ENCODE data around the gene AXDND1. TPM values are rescaled to one million over a fixed set of nuclear protein-coding genes. Genes with fewer than 3 reads are reported as not detected.

The AXDND1 gene
- total and polyA plus RNA-seq, 12 donors = 1.2 to 24.6 (median 3.8) TPM; not detected in 1

DNA sequence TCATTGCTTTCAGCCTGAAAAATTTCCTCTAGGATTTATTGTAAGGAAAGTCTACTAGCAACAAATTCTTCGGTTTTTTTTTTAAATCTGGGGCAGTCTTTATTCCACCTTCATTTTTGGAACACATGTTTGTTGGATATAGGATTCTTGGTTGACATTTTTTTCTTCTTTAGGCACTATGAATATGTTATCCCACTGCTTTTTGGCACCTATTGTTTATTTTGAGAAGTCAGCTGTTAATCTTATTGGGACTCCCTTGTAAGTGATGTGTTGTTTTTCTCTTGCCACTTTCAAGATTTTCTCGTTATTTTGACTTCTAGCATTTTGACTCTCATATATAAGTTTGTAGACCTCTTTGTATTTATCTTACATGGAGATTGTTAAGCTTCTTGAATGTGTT, 110.7 kb downstream of the AXDND1 start:
- TF ChIP-seq POLR2A (IDR thresholded peaks at IDR 0.05) = no peak
- TF ChIP-seq, protein P1, sequence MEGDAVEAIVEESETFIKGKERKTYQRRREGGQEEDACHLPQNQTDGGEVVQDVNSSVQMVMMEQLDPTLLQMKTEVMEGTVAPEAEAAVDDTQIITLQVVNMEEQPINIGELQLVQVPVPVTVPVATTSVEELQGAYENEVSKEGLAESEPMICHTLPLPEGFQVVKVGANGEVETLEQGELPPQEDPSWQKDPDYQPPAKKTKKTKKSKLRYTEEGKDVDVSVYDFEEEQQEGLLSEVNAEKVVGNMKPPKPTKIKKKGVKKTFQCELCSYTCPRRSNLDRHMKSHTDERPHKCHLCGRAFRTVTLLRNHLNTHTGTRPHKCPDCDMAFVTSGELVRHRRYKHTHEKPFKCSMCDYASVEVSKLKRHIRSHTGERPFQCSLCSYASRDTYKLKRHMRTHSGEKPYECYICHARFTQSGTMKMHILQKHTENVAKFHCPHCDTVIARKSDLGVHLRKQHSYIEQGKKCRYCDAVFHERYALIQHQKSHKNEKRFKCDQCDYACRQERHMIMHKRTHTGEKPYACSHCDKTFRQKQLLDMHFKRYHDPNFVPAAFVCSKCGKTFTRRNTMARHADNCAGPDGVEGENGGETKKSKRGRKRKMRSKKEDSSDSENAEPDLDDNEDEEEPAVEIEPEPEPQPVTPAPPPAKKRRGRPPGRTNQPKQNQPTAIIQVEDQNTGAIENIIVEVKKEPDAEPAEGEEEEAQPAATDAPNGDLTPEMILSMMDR (IDR thresholded peaks at IDR 0.05) = no peak
- Histone ChIP-seq H3K27me3 (no peaks in the 10 kb centered on the region), H3K36me3 (replicated peaks in 1 of 2) (no peaks in the 10 kb centered on the region), H3K27ac (no peak overlapping the region), H3K4me3 (no peak overlapping the region), H3K4me1 (replicated peaks in 1 of 2) (no peaks in the 10 kb centered on the region), H3K9me3 (replicated peaks in 1 of 3) (peaks cover 0 to 8% (median 0%) of the 10 kb centered on the region in 3 donors)
- WGBS, 4 donors = 28 to 69% (median 46%) methylated on average over 2 of the region's 2 CpGs
- intact Hi-C loops (cut with DNase I) = no loop called here
- DNase-seq = no peak

DNA sequence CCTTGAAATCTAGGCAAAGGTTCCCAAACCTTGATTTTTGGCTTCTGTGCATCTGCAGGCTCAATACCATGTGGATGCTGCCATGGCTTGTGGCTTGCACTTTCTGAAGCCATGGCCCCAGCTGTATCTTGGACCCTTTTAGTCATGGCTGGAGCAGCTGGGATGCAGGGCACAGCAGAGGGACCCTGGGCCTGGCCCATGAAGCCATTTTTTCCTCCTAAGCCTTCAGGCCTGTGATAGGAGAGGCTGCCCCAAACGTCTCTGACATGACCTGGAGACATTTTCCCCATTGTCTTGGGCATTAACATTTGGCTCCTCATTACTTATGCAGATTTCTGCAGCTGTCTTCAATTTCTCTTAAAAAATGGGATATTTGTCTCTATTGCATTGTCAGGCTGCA, 112.6 kb downstream of the AXDND1 start:
- DNase-seq = no peak
- Histone ChIP-seq H3K9me3 (replicated peaks in 1 of 3) (peaks cover 0 to 8% (median 0%) of the 10 kb centered on the region in 3 donors), H3K27ac (no peak overlapping the region), H3K4me1 (replicated peaks in 1 of 2) (no peaks in the 10 kb centered on the region), H3K27me3 (no peaks in the 10 kb centered on the region), H3K4me3 (no peak overlapping the region), H3K36me3 (replicated peaks in 1 of 2) (no peaks in the 10 kb centered on the region)
- intact Hi-C loops (cut with DNase I) = no loop called here
- 9 to 30% (median 18%) methylated on average over 1 of the region's 1 CpG for WGBS, 4 donors
- TF ChIP-seq POLR2A (IDR thresholded peaks at IDR 0.05) = no peak
- TF ChIP-seq, protein P1 (IDR thresholded peaks at IDR 0.05) = no peak

DNA sequence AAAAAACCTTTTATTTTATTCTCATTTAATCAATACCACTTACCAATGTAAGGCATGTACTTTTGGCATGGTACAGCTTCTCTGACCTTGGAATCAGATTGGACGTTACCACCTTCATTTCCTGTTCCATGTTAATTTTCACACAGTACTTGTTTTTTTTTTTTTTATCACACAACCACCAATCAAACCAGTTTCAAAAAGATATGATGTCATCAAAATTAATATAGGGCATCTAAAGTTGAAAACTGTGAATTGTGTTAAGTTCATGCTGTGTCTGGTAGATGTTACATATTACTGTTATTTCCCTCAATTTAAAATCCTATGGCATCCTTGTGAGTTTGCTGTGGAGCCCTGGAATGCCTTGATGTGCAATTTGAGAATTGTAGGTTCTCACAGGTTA, 124.8 kb downstream of the AXDND1 start:
- TF ChIP-seq, protein P1 (IDR thresholded peaks at IDR 0.05) = no peak
- no peak for TF ChIP-seq POLR2A (IDR thresholded peaks at IDR 0.05)
- H3K4me3 ChIP-seq = no peak overlapping the region
- H3K27me3 ChIP-seq = no peaks in the 10 kb centered on the region
- 43 to 58% (median 52%) methylated on average over 1 of the region's 1 CpG for WGBS, 4 donors
- H3K9me3 ChIP-seq (replicated peaks in 1 of 3) = no peaks in the 10 kb centered on the region
- intact Hi-C loops (cut with DNase I) = no loop called here
- DNase-seq = no peak
- H3K27ac ChIP-seq = no peak overlapping the region
- H3K36me3 ChIP-seq (replicated peaks in 1 of 2) = no peaks in the 10 kb centered on the region
- no peaks in the 10 kb centered on the region for H3K4me1 ChIP-seq (replicated peaks in 1 of 2)

DNA sequence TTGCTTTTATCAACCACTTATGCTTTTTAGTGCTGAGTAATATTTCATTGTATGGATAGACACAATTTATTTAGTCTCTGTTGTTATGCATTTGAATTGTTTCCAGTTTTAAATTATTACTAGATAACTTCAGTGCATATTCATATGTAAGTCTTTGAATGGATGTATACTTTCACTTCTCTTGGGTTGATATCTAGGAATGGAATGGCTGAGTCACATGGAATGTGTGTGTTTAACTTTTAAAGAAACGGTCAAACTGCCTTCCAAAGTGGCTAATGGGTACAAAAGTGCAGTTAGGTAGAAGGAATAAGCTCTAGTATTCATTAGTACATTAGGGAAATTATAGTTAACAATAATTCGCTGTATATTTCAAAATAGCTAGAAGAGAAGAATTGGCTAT, 127.6 kb downstream of the AXDND1 start:
- intact Hi-C loops (cut with DNase I) = no loop called here
- DNase-seq = no peak
- H3K4me3 ChIP-seq = no peak overlapping the region
- H3K4me1 ChIP-seq (replicated peaks in 1 of 2) = peaks cover 0 to under 1% of the 10 kb centered on the region in 2 donors
- H3K27me3 ChIP-seq = no peaks in the 10 kb centered on the region
- 76 to 81% (median 79%) methylated on average over 2 of the region's 2 CpGs for WGBS, 4 donors
- TF ChIP-seq, protein P1 (IDR thresholded peaks at IDR 0.05) = no peak
- no peak for TF ChIP-seq POLR2A (IDR thresholded peaks at IDR 0.05)
- H3K9me3 ChIP-seq (replicated peaks in 1 of 3) = no peaks in the 10 kb centered on the region
- no peaks in the 10 kb centered on the region for H3K36me3 ChIP-seq (replicated peaks in 1 of 2)
- H3K27ac ChIP-seq = no peak overlapping the region

Data from adrenal gland (tissue), 12 donors.